H1 (cell line): Measurements from ENCODE around the gene FTL. TPM values are rescaled to one million over a fixed set of nuclear protein-coding genes. Genes with fewer than 3 reads are reported as not detected.

Experiments
- CTCF ChIA-PET: fragments of 300-600 bp; sonication (Branson Sonifier 250); formaldehyde crosslinking; loops from one replicate; lab custom pipeline; 2021; ENCODE audit not compliant: partially characterized antibody; lab: Charles Lee
- POLR2A ChIA-PET: fragments of 300-600 bp; sonication (Branson Sonifier 250); formaldehyde crosslinking; loops from one replicate; lab custom pipeline; 2021; ENCODE audit warnings: inconsistent platforms; ENCODE audit not compliant: partially characterized antibody; lab: Charles Lee
- DNase-seq, 2 experiments: peaks; one replicate each; pipeline versions ENCODE4 v3.0.0 to v3.0.0-alpha.2; 2010 to 2022; ENCODE audit warnings: low spot score in 2 of 2, low read depth in 1 of 2, mixed read lengths in 1 of 2
- FAIRE-seq: peaks from 2 replicates; lab custom pipeline; 2011; peaks lifted over from hg19 to GRCh38; lab: Jason Lieb, UNC
- H2AFZ ChIP-seq: 2 replicates; pipeline ENCODE4 v1.8.1; 2012; ENCODE audit warnings: low read length, inconsistent platforms
- H2AK5ac ChIP-seq: 2 replicates; pipeline ENCODE4 v1.6.1; 2013; ENCODE audit warnings: low read depth, low read length
- H2BK120ac ChIP-seq: replicated peaks from 2 replicates; pipeline ENCODE3; 2013; ENCODE audit warnings: low read depth, low read length, inconsistent platforms
- H2BK12ac ChIP-seq: 2 replicates; pipeline ENCODE4 v1.6.1; 2013; ENCODE audit warnings: low read depth, low read length
- H2BK15ac ChIP-seq: 2 replicates; pipeline ENCODE4 v1.6.1; 2013; ENCODE audit warnings: low read length
- H2BK20ac ChIP-seq: 2 replicates; pipeline ENCODE4 v1.6.1; 2013; ENCODE audit warnings: low read length
- H2BK5ac ChIP-seq: 2 replicates; pipeline ENCODE4 v1.6.1; 2013; ENCODE audit warnings: low read depth, low read length
- H3K14ac ChIP-seq: 2 replicates; pipeline ENCODE4 v1.6.1; 2013; ENCODE audit warnings: inconsistent platforms; ENCODE audit not compliant: insufficient read length
- H3K18ac ChIP-seq: 2 replicates; pipeline ENCODE4 v1.6.1; 2013; ENCODE audit warnings: low read length; ENCODE audit errors: extremely low read depth
- H3K23ac ChIP-seq: 2 replicates; pipeline ENCODE4 v1.6.1; 2013; ENCODE audit warnings: inconsistent platforms; ENCODE audit not compliant: insufficient read length
- H3K23me2 ChIP-seq: 2 replicates; pipeline ENCODE4 v1.6.1; 2013; ENCODE audit warnings: low read depth, low read length
- H3K27ac ChIP-seq: 2 replicates; pipeline ENCODE4 v1.6.1; 2011; ENCODE audit warnings: low read depth, low read length, inconsistent platforms
- H3K27me3 ChIP-seq, 4 experiments: replicated peaks in 1 of 4; 1 replicate in 1 of 4; 2 replicates in 3 of 4; pipeline versions ENCODE4 v1.6.1 to v1.8.1; 2011 to 2013; ENCODE audit warnings: low read length in 3 of 4, mild to moderate bottlenecking in 3 of 4, inconsistent platforms in 2 of 4, mixed read lengths in 2 of 4, moderate library complexity in 1 of 4; ENCODE audit not compliant: control insufficient read depth in 3 of 4, insufficient read depth in 3 of 4; ENCODE audit errors: extremely low read depth in 1 of 4
- H3K36me3 ChIP-seq, 4 experiments: 2 replicates each; pipeline versions ENCODE4 v1.6.1 to v1.8.1; 2011 to 2013; ENCODE audit warnings: mild to moderate bottlenecking in 4 of 4, low read length in 3 of 4, moderate library complexity in 2 of 4, control low read depth in 1 of 4, inconsistent platforms in 1 of 4; ENCODE audit not compliant: insufficient read depth in 4 of 4, control insufficient read depth in 2 of 4
- H3K4ac ChIP-seq: replicated peaks from 2 replicates; pipeline ENCODE3; 2013; ENCODE audit warnings: low read length, low read depth, mixed read lengths, inconsistent platforms; ENCODE audit not compliant: insufficient read length
- H3K4me1 ChIP-seq, 4 experiments: replicated peaks in 1 of 4; 1 replicate in 1 of 4; 2 replicates in 3 of 4; pipeline versions ENCODE4 v1.6.1 to v1.8.1; 2011 to 2013; ENCODE audit warnings: low read length in 3 of 4, inconsistent platforms in 2 of 4, mixed read lengths in 1 of 4; ENCODE audit not compliant: insufficient read depth in 4 of 4, control insufficient read depth in 3 of 4
- H3K4me2 ChIP-seq, 2 experiments: 2 replicates each; pipeline versions ENCODE4 v1.6.1 to v1.8.1; 2011 to 2013; ENCODE audit warnings: low read depth in 2 of 2, low read length in 2 of 2, control low read depth in 1 of 2, inconsistent platforms in 1 of 2, mild to moderate bottlenecking in 1 of 2; ENCODE audit not compliant: insufficient read depth in 1 of 2
- H3K4me3 ChIP-seq, 4 experiments: fragments of 200-600, 300-600 bp in 1 of 4; sonication (generic), shearing (Covaris generic), sonication (Bioruptor Twin) in 1 of 4; 2 replicates each; pipeline versions ENCODE4 v1.5.1 to v1.8.1; 2011 to 2016; ENCODE audit warnings: low read length in 4 of 4, low read depth in 3 of 4, control low read depth in 2 of 4, inconsistent platforms in 2 of 4, mild to moderate bottlenecking in 2 of 4, mixed read lengths in 1 of 4, moderate library complexity in 1 of 4; ENCODE audit not compliant: insufficient read depth in 2 of 4; ENCODE audit errors: extremely low read depth in 1 of 4
- H3K56ac ChIP-seq: replicated peaks from 2 replicates; pipeline ENCODE3; 2013; ENCODE audit warnings: low read depth, mild to moderate bottlenecking, mixed read lengths, low read length, inconsistent platforms; ENCODE audit not compliant: insufficient read length
- H3K79me1 ChIP-seq: 2 replicates; pipeline ENCODE4 v1.6.1; 2013; ENCODE audit warnings: low read depth, low read length, control low read depth
- H3K79me2 ChIP-seq, 2 experiments: 2 replicates each; pipeline versions ENCODE4 v1.6.1 to v1.8.1; 2012 to 2013; ENCODE audit warnings: low read length in 2 of 2, mild to moderate bottlenecking in 2 of 2, inconsistent platforms in 1 of 2; ENCODE audit not compliant: insufficient read depth in 2 of 2, control insufficient read depth in 1 of 2
- H3K9ac ChIP-seq, 4 experiments: replicated peaks in 1 of 4; 1 replicate in 1 of 4; 2 replicates in 3 of 4; pipeline versions ENCODE4 v1.6.1 to v1.8.1; 2011 to 2013; ENCODE audit warnings: low read depth in 3 of 4, low read length in 3 of 4, control low read depth in 2 of 4, mild to moderate bottlenecking in 2 of 4, moderate library complexity in 2 of 4, inconsistent platforms in 1 of 4; ENCODE audit errors: extremely low read depth in 1 of 4
- H3K9me3 ChIP-seq, 2 experiments: 2 replicates each; pipeline versions ENCODE4 v1.6.1 to v1.8.1; 2012 to 2013; ENCODE audit warnings: mild to moderate bottlenecking in 2 of 2, moderate library complexity in 2 of 2, control low read depth in 1 of 2, inconsistent platforms in 1 of 2, low read depth in 1 of 2, low read length in 1 of 2, mixed read lengths in 1 of 2; ENCODE audit not compliant: insufficient read depth in 2 of 2
- H4K20me1 ChIP-seq, 2 experiments: replicated peaks in 1 of 2; 2 replicates each; pipeline versions ENCODE3 to v1.8.1; 2011 to 2013; ENCODE audit warnings: inconsistent platforms in 2 of 2, low read length in 2 of 2, mild to moderate bottlenecking in 1 of 2; ENCODE audit not compliant: insufficient read depth in 2 of 2, control insufficient read depth in 1 of 2
- H4K5ac ChIP-seq: 2 replicates; pipeline ENCODE4 v1.6.1; 2013; ENCODE audit warnings: low read length, low read depth, mixed read lengths, inconsistent platforms; ENCODE audit not compliant: insufficient read length
- H4K8ac ChIP-seq: 2 replicates; pipeline ENCODE4 v1.8.0; 2013; ENCODE audit warnings: mild to moderate bottlenecking, moderate library complexity, low read length, inconsistent platforms; ENCODE audit not compliant: insufficient read depth; ENCODE audit errors: extremely low read depth
- H4K91ac ChIP-seq: replicated peaks from 2 replicates; pipeline ENCODE3; 2013; ENCODE audit warnings: low read length, mixed read lengths, inconsistent platforms; ENCODE audit not compliant: insufficient read length
- BACH1 ChIP-seq: IDR thresholded peaks from 2 replicates; pipeline ENCODE4 v1.6.1; 2012; ENCODE audit warnings: low read length, improper control_type of control experiment
- EZH2 ChIP-seq: fragments of 200-600 bp; sonication (generic); IDR thresholded peaks from 2 replicates; pipeline ENCODE4 v1.7.1; 2012; ENCODE audit warnings: low read depth, mild to moderate bottlenecking, moderate library complexity, low read length, inconsistent platforms; ENCODE audit not compliant: severe bottlenecking
- GTF2F1 ChIP-seq: IDR thresholded peaks from 2 replicates; pipeline ENCODE4 v1.6.1; 2012; ENCODE audit warnings: low read depth, low read length, improper control_type of control experiment, borderline replicate concordance
- JUND ChIP-seq: IDR thresholded peaks from 2 replicates; pipeline ENCODE4 v1.6.1; 2011; ENCODE audit warnings: mild to moderate bottlenecking, improper control_type of control experiment, low read length
- RAD21 ChIP-seq, 2 experiments: IDR thresholded peaks in 1 of 2; conservative IDR thresholded peaks in 1 of 2; 2 replicates each; pipeline ENCODE4 v1.6.1; 2011; ENCODE audit warnings: low read depth in 2 of 2, low read length in 2 of 2, improper control_type of control experiment in 1 of 2, inconsistent platforms in 1 of 2, mild to moderate bottlenecking in 1 of 2, moderate library complexity in 1 of 2
- RFX5 ChIP-seq: IDR thresholded peaks from 2 replicates; pipeline ENCODE4 v1.6.1; 2011; ENCODE audit warnings: low read depth, low read length, improper control_type of control experiment, borderline replicate concordance
- RXRA ChIP-seq: IDR thresholded peaks from 2 replicates; pipeline ENCODE4 v1.6.1; 2011; ENCODE audit warnings: low read depth, mild to moderate bottlenecking, low read length, moderate library complexity; ENCODE audit not compliant: insufficient read depth
- SAP30 ChIP-seq: fragments of 300-600 bp; sonication (generic); IDR thresholded peaks from 2 replicates; pipeline ENCODE4 v1.7.1; 2012; ENCODE audit warnings: low read length, moderate library complexity, mild to moderate bottlenecking, inconsistent platforms; ENCODE audit not compliant: insufficient read depth, insufficient replicate concordance
- WGBS, 2 experiments: shearing (Covaris generic) in 1 of 2; methylation state at CpG; one replicate each; pipeline versions ENCODE4 v1.1.6 to v1.1.7; 2013 to 2015; ENCODE audit warnings: low lambda C conversion rate in 2 of 2, mixed read lengths in 2 of 2, inconsistent platforms in 1 of 2, low coverage in 1 of 2, missing lambda C conversion rate in 1 of 2; ENCODE audit not compliant: insufficient replicate concordance in 2 of 2, insufficient coverage in 1 of 2, insufficient read length in 1 of 2; ENCODE audit errors: extremely low coverage in 1 of 2, missing lambda C conversion rate in 1 of 2; 5-methylcytosine and 5-hydroxymethylcytosine counted together
- polyA plus RNA-seq, 7 experiments: library from polyadenylated mRNA; depleted of rRNA in 3 of 7; stranded (reverse) in 5 of 7; unstranded in 2 of 7; fragments of >200 nt in 5 of 7; fragments of 200-250 nt in 2 of 7; gene quantifications; 1 replicate in 5 of 7; 2 replicates in 1 of 7; 4 replicates in 1 of 7; pipeline versions ENCODE4 v1.2.1 to v1.2.3, GENCODE V29; 2011 to 2013; ENCODE audit warnings: missing spikeins in 2 of 7, mixed read lengths in 2 of 7
- total RNA-seq: library from RNA; stranded (reverse); fragmentation: NEBNext Ultra II Directional; extraction: Animal tissue kit (Norgen Biotek cat#: 25700); gene quantifications from 2 replicates; pipeline ENCODE4 v1.2.1, GENCODE V29; 2021
- TF ChIP-seq, protein P1 (sequence below): IDR thresholded peaks from 2 replicates; pipeline ENCODE4 v1.6.1; 2012; ENCODE audit warnings: low read length, inconsistent platforms

The FTL gene
- total and polyA plus RNA-seq, 2 of the 8 experiments (the other 6 are each of a cell fraction or from before 2014, with no cell fraction given), result 1,751 to 2,427 TPM

- Histone ChIP-seq H3K14ac (no peak within 1 kb of the TSS), H3K4ac (no peak within 1 kb of the TSS), H2BK15ac (no peak within 1 kb of the TSS), H3K79me1 (no peaks in the 10 kb centered on the region; the same call in 1 of the 2 replicates), H2BK120ac (no peak within 1 kb of the TSS), H3K27me3 (peaks cover 0 to 14% (median 10%) of the 10 kb centered on the region in 4 experiments; a peak in 5 of 7 replicates), H3K27ac (no peak within 1 kb of the TSS), H4K5ac (peak within 1 kb of the TSS; percentile 76), H3K36me3 (no peaks in the 10 kb centered on the region), H3K9ac (peak within 1 kb of the TSS in 1 of 4 experiments; percentile 14; a peak in 1 of 7 replicates), H3K4me2 (peak within 1 kb of the TSS; percentile 80 to 84), H3K4me3 (peak within 1 kb of the TSS; percentile 2 to 58 (median 36); a peak in 7 of 8 replicates), H2BK5ac (no peak within 1 kb of the TSS), H2AFZ (peak within 1 kb of the TSS; percentile 85), H3K9me3 (no peaks in the 10 kb centered on the region), H4K91ac (no peak within 1 kb of the TSS), H3K4me1 (peaks cover 3 to 8% (median 6%) of the 10 kb centered on the region in 4 experiments; a peak in 6 of 7 replicates), H4K8ac (peak within 1 kb of the TSS; percentile 93), H3K56ac (no peak within 1 kb of the TSS), H3K79me2 (no peaks in the 10 kb centered on the region), H3K23ac (no peak within 1 kb of the TSS), H2BK12ac (no peak within 1 kb of the TSS; the same call in 1 of the 2 replicates), H2BK20ac (no peak within 1 kb of the TSS), H2AK5ac (no peak within 1 kb of the TSS), H4K20me1 (no peaks in the 10 kb centered on the region), H3K23me2 (no peaks in the 10 kb centered on the region; the same call in 1 of the 2 replicates), H3K18ac (peak within 1 kb of the TSS; percentile 80; the same call in 1 of the 2 replicates)
- FAIRE-seq, result peak; percentile 84
- ChIA-PET POLR2A (interaction anchor here (0.6 to 2.5 kb wide), 16 partner anchors 9 to 318 kb away, joined by 3 to 12 read pairs (median 4); partner anchors contain the start of genes FAM83E, FTL and PPP1R15A), CTCF (interaction anchor here (0.6 to 2.4 kb wide), 15 partner anchors 11 to 146 kb away, joined by 3 to 14 read pairs (median 4); partner anchors contain the start of genes GYS1 and RUVBL2)
- DNase-seq, result peak; percentile 92 to 97
- WGBS, 2 experiments, result 2% methylated on average over 43 of the region's 43 CpGs; no CpG with 5 or more reads in 1 of the 2 experiments
- TF ChIP-seq SAP30, result no peak
- TF ChIP-seq RFX5, result no peak
- TF ChIP-seq JUND, result no peak
- no peak for TF ChIP-seq BACH1
- TF ChIP-seq GTF2F1, result no peak
- no peak for TF ChIP-seq RAD21 (IDR thresholded peaks at IDR 0.05 in 1 of 2, conservative IDR thresholded peaks at IDR 0.05 in 1 of 2; ENCODE audit: low read depth in 2 of 2, low read length in 2 of 2)
- TF ChIP-seq EZH2, result peak; percentile 41
- TF ChIP-seq, protein P1, sequence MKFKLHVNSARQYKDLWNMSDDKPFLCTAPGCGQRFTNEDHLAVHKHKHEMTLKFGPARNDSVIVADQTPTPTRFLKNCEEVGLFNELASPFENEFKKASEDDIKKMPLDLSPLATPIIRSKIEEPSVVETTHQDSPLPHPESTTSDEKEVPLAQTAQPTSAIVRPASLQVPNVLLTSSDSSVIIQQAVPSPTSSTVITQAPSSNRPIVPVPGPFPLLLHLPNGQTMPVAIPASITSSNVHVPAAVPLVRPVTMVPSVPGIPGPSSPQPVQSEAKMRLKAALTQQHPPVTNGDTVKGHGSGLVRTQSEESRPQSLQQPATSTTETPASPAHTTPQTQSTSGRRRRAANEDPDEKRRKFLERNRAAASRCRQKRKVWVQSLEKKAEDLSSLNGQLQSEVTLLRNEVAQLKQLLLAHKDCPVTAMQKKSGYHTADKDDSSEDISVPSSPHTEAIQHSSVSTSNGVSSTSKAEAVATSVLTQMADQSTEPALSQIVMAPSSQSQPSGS, result no peak
- TF ChIP-seq RXRA, result no peak
Measured at GRCh38 chr19:48933382-48933932, 31.7 kb upstream of the FTL start, which contains the start of gene DHDH. TSS of gene DHDH (plus strand) at chr19:48933699. CDS start at chr19:48933722, 23 bp downstream.
